Central memory CD4-positive, alpha-beta T cell (primary cell): ENCODE measurements around the gene EXOC2.
"Not testable (repeated sequence)": the region's sequence is repeated elsewhere in the genome, so short reads cannot be mapped to it uniquely, and the experiment has no call there.

Experiments used
- DNase-seq: peaks from one replicate; pipeline ENCODE4 v3.0.0; 2022

Gene EXOC2

GRCh38 chr6:582370-582769 is 110.6 kb downstream of the EXOC2 start:
- DNase-seq: no peak

DNA sequence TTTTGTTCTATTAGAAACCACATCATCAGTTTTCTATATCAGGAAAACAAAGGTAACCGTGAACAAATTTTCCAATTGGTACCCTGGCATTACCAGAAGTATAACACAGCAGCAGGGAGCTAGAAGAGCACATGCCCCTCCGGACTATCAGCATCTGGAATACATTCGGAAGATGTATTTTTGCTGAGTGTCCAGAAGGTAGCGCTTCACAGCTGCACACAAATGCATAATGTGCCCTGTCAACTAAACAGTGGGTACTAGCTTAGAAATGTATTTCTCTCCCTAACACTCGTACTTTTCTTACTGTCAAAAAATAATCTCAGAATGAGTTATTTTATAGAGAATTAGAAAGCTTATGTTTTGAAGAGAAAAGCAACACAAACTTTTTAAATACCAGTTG is 113.6 kb downstream of the EXOC2 start:
- no peak for DNase-seq

GRCh38 chr6:572596-573265 is 120.2 kb downstream of the EXOC2 start:
- no peak for DNase-seq

DNA sequence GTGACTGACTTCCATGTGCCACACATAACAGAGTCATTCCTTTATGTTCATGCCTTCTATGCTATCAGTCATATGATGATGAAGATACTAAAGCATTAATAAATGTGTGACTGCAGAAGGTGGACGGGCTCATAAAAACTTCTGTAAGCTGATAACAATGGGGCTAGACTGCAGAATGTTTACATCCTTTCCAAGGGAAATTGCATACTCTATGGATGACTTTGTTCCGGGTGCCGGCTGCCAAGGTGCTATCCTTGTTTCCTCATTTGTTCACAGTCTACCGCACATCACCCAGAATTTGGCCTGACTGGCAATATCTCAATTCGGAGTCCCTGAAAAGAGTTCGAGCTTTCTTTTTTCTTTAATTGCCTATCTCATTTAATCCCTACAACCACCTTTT is 121.0 kb downstream of the EXOC2 start:
- no peak for DNase-seq

DNA sequence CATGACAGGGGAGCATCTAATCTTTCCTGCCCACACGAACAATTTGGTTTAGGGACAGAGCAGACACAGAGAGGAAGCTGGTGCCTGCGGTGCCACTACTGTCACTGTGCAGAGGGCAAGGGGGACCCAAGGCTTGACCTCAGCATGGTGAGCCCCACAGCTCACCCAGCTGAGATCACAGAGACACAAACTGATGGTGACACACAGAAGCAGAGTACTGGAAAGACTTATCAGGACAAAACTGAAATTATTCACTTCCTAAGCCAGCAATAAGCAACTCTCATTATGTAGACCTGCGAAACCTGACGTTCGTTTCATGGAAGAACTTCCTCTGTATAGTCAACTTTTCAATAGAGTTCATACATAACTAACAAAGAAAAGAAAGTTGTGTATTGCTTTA is 122.1 kb downstream of the EXOC2 start:
- no peak for DNase-seq

DNA sequence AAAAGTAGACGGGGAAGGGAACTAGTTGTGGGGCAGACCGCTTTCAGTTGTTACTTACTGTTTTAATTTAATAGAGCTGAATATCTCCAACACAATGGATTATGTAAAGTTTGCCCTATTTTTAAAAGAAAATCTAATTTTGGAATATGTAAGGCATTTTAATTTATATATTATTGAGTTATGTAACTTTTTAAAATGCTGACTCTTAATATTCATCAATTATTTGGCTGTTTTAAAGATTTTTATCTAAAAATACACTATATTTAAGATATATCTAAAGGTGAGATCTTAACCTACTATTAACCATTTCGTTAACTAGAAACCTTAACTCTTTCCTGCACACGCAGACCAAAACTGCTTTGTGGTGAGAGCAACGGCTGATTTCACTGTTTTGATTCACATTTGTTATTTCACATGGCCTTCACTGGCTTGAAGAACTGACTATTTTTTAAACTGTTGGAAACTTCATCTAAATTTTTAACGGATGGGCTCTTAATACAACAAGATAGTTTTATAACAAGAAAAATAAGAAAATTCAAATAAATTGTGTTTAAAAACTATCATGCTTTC is 123.9 kb downstream of the EXOC2 start:
- DNase-seq: no peak

DNA sequence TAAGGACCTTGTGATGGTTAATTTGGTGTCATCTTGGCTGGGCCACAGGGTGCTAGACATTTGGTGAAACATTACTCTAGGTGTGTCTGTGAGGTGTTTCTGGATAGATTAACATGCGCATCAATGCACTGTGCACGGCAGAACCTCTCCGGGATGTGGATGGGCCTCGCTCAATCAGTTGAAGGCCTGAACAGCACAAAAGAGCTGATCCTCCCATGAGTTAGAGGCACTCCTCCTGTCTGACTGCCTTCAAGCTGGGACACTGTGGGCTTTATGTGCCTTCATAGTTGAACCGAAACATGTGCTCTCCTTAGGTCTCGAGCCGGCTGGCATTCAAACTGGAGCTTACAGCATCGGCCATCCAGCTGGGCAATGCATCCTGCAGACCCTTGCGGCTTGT is 124.9 kb downstream of the EXOC2 start:
- no peak for DNase-seq

GRCh38 chr6:563863-564262 is 129.1 kb downstream of the EXOC2 start:
- DNase-seq: no peak

DNA sequence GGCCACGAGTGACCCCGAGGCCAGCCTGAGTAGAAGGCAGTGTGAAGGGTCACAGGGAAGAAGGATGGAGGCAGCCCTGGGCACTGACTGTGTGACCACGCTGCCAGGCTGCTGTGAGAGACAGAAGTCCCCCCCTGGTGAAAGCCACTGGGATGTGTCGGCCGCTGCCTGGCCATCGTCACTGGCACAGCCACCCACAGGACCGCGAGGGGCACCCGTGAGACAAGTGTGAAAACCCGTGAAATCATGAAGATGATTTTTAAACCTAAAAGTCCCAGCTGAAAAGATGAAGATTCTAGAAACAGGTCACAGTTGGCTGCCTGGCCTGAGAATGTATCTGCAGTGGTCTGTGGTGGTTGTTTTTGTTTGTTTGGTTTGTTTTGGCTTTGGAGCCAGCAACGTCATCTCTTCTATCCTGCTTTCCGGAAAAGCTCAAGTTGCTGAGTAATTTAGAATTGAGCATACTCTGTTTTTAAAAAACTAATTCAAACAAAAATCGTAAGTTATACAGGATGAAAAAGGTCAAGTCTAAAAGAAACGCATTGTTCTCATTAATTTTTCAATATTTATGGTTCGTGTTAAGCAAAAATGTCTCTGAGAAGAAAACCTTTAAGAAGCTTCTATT is 130.8 kb downstream of the EXOC2 start:
- no peak for DNase-seq

- not testable (repeated sequence) for DNase-seq
Observed at GRCh38 chr6:561335-561734, 131.6 kb downstream of the EXOC2 start.

DNA sequence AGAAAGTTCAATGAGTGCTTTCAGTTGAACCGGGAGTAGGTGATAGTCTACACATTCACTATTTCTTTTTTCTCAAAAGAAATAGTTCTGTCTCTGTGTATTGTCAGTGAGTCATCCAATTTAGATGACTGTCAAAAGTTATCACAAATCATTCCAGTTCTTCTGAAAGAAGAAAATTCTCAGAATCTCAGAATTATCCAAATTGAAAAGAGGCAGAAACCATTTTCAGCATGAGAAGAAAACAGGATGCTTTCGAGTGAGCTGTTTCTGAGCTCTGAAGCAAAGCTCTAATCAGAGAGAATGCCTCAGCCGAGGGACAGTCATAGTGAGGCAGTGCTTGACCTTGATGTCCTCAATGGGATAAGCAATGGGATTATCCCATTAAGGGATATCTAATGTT is 134.0 kb downstream of the EXOC2 start:
- DNase-seq: no peak

GRCh38 chr6:558089-558488 is 134.8 kb downstream of the EXOC2 start:
- no peak for DNase-seq

DNA sequence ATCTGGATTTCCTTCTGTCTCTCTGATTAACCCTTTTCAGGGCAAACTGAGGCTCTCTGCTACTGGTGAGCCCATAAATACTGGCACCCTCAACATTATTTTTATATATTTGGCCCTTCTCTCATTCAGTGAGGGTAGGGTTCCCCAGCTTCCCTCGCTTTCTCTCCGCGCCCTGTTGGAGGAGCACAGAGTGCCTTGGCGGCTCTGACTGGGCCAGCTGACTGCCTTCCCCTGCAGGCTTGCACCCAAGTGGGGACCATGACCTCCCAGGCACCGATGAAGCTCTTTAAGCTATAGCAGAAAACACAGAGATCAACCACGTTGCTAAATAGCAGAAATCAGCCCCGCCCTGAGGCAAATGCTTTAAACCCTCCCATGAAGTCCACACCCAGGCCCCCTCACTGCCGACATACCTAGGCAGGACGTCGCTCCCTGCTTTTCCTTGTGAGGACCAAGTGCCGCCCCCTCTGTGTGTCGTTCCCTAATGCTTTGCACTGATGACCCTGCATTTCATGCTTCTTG is 141.0 kb downstream of the EXOC2 start:
- DNase-seq: no peak

DNA sequence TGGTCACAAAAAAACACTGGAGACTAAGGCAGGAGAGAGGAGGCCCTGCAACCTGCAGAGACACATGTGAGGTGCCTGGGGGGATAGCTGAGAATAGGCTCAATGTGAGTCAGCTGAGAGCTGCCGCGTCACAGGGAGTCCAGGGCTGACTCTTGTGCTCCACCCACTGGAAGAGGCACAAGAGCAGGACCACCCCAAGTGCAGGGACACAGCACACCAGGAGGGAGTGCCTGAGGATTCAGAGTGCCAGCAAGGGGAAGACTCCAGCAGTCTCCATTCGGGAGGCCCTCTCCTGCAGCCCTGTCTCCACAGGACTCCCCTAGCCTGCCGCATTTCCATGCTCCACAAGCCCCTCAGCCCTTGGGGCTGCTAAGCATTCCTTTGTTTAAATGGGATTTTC is 141.5 kb downstream of the EXOC2 start:
- DNase-seq: no peak

- DNase-seq: no peak
Observed at GRCh38 chr6:549906-550305, 143.0 kb downstream of the EXOC2 start.

GRCh38 chr6:548517-548916 is 144.4 kb downstream of the EXOC2 start:
- DNase-seq: no peak

DNA sequence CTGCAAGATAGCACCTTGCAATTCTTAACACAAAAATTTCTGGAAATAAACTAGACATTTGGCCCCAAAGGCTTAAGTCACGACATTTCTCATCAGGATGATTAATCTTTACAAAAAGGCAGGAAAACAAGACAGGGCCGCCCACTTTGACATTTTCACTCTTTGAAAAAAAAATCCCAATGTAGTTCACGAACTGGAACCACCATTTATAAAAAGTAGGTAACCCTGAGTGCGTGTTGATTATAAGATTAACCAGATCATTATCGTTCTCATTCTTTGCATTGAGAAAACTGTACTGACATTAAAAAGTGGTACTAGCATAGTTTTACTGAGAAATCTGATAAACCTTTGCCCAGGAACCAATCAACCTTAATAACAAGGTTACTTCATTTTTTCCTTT is 144.8 kb downstream of the EXOC2 start:
- DNase-seq: no peak

DNA sequence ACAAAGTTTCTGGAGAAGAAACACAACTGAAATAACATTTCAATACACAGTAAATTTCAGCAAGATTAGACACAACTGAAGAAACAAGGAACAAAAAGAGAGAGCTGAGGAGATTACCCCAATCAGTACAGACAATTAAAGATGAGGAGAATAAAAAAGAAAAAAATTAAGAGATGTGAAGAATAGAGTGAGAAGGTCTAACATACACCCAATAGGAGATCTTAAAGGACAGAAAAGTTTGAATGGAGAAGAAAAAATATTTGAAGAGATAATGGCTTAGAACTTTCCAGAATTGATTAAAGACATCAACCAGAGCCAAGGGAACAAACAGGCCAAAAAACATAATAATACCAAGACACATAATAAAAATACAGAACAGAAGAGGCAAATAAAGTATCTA is 152.4 kb downstream of the EXOC2 start:
- DNase-seq: no peak

DNA sequence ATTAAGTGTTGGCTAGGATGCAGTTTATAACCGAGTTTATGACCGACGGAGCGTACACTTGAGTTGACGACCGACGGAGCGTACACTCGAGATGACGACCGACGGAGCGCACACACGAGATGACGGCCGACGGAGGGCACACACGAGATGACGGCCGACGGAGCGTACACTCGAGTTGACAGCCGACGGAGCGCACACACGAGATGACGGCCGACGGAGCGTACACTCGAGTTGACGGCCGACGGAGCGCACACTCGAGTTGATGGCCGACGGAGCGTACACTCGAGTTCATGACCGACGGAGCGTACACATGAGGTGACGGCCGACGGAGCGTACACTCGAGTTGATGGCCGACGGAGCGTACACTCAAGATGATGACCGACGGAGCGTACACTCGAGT is 155.8 kb downstream of the EXOC2 start:
- DNase-seq: no peak

- DNase-seq: no peak
Observed at GRCh38 chr6:530425-530824, 162.5 kb downstream of the EXOC2 start.

DNA sequence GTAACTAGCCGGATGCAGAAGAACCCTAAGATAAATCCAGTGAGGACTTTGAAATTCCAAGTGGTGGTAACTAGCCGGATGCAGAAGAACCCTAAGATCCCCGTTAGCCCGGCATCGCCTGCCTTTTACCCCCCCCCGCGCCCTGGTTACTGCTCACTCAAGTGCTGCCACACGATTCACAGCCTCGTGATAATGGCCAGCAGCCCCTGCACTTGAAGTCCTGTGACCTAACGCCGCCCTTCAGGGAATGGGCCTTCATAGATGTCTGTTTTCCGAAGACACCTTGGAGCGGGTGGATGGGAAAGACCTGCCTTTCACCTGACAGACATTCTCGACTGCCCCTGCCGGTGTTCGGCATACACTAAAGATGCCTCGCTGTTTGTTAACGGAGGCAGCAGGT is 163.9 kb downstream of the EXOC2 start:
- DNase-seq: no peak

GRCh38 chr6:527989-528673 is 164.8 kb downstream of the EXOC2 start:
- DNase-seq: no peak

- DNase-seq: no peak
Observed at GRCh38 chr6:524803-525202, 168.1 kb downstream of the EXOC2 start.

DNA sequence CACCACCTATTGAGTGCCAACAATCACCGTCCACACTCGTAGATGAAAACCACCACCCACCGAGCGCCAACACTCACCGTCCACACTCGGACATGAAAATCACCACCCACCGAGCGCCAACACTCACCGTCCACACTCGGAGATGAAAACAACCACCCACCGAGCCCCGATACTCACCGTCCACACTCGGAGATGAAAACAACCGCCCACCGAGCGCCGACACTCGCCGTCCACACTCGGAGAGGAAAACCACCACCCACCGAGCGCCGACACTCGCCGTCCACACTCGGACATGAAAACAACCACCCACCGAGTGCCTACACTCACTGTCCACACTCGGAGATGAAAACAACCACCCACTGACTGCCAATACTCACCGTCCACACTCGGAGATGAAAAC is 172.1 kb downstream of the EXOC2 start:
- DNase-seq: no peak
